GM18505 (cell line): ENCODE results near the gene UBN1.

Experiments
- ATAC-seq: cut with Tn5 transposase; IDR thresholded peaks from one replicate; pipeline ENCODE4 v1.9.1; 2021; ENCODE audit not compliant: unreplicated experiment
- POLR2A ChIP-seq: IDR thresholded peaks from 4 replicates; pipeline ENCODE4 v1.6.1; 2011; ENCODE audit warnings: borderline replicate concordance; ENCODE audit not compliant: insufficient read depth, insufficient read length; ENCODE audit errors: extremely low read depth

UBN1 gene

DNA sequence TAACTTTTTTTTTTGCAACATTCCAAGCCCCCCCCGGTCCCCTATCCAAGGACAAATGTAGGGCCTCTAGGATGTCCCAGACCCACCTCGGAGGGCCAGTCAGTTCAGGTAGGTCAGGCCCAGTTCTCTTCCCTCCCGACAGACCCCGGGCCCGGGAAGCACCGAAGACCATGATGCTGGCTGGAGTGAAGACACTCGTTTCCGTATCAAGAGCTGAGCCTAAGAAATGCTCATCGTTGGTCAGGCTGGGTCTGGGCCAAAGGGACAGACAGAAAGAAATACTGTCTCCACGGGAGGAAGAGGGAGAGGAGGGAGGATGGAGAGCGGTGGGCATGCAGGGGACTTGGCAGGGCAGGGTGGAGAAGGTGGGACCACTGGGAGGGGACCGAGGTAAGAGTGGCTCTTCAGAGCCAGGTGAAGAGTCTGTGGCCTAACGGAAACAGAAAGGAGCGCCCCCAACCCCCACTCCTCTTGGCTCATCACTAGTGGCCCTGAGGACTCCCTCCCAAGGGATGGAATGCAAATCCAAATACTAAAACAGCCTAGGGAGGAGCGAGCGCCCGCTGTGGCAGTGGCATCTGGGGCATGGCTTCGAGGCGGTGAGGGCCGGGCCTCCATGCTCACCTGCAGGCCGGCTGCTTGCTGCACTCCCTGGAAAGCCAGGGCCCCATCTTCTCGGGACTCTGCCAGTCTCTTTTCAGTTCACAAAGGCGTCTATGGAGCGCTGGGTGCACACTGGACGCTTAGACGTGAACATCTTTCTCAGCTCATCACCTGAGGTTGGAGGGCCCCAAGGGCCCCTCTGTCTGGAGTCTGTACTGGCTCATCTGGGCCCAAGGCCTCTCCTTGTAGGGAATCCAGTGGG lies 43.2 kb upstream of the UBN1 start:
- ATAC-seq, result no peak
- TF ChIP-seq POLR2A, result no peak

DNA sequence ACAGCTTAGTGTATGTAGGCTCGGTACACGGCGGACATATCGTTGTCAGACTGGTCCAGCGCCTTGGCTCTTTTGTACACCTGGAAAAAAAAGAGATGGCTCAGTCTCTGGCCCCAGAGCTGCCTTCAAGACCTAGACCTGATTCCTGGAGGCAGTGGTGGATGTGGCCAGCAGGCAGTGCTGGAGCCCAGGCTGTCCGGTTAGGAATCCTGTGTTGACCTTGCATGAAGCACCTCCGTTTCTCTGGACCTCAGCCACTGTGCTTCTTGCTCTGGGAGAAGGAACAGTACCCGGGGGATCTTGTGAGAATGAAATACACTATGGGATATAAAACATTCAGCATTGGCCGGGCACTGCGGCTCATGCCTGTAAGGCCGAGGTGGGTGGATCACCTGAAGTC lies 42.0 kb upstream of the UBN1 start:
- TF ChIP-seq POLR2A, result no peak
- no peak for ATAC-seq

DNA sequence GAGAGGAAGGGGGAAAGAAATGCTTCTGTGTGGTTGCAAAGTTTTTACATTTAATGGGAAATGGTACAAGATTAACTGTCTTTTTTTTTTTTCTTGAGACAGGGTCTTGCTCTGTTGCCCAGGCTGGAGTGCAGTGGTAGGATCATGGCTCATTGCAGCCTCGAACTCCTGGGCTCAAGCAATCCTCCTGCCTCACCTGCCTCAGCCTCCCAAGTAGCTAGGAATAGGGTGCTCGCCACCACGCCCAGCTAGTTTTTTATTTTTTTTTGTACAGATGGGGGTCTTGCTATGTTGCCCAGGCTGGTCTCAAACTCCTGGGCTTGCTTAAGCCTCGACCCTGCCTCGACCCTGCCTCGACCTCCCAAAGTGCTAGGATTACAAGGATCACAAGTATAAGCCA lies 41.0 kb upstream of the UBN1 start:
- no peak for TF ChIP-seq POLR2A
- ATAC-seq, result no peak

DNA sequence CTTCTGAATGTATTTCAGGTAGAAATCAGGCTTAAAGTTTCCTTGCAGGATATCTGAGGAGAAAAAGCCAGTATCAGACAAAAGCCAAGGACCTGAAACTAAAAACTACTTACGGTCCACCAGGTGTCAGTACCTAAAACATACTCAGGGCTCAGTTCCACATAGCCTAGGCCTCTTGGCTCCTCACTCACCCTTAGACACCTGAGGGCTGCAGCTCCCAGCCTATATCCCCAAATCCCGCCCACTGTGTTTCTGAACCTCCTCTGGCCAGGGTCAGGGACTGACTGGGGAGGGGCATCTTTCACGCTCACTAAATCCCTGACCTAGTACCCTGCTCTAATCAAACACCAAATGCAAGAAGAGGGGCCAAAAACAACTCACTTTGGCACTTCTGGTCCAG lies 36.0 kb upstream of the UBN1 start:
- no peak for TF ChIP-seq POLR2A
- no peak for ATAC-seq

DNA sequence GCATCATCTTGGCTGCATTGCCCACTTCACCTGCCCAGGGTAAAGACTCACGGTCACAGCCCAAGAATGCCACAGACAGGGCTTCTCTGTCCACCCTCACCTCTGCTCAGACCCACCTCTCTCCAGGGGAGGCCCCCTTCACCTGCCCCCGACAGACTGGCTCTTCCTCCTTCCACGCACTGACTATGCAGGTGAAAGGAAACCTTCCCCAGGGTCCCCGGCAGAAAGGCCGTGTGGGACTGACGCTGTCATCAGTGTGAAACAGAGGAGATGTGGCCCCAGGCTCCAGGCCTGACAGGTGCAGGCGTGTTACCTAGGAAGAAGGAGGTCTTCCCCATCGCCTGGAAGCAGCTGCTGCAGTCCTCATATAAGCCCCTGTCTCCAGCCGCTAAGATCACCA lies 35.5 kb upstream of the UBN1 start:
- TF ChIP-seq POLR2A, result no peak
- ATAC-seq, result no peak

DNA sequence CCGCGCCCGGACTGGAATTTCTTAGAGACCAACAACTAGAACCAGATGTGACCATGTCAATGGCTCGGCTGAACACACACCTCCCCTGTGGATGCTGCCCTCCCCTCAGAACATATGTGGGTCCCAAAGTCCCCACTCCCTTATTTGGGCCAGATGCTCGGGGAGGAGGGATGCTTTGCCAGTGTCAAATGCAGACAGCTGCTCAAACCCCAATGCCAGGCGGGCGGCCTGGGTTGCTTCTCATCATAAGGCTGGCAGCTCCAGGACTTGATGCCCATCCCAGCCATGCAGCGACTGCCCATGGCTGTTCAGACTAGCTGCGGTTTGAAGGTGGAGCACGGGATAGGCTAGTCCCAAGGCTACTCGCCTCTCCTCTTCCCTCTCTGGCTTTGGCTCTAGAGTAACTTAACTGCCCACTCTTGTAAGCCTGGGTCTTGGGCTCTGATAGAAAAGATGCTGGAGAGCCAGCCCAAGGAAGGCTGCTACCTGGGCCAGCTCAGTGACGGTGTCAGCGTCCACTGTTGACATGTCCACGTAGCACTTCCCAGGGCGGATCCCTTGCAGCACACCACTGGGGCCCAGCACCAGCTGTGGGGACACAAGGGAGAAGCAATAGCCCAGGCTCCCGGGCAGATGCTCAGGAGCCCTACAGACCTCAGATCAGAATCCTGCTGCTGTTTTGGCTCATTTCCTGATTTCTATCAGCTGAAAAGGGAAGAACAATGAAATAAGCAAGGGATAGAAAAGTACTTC lies 33.9 kb upstream of the UBN1 start:
- TF ChIP-seq POLR2A, result no peak

DNA sequence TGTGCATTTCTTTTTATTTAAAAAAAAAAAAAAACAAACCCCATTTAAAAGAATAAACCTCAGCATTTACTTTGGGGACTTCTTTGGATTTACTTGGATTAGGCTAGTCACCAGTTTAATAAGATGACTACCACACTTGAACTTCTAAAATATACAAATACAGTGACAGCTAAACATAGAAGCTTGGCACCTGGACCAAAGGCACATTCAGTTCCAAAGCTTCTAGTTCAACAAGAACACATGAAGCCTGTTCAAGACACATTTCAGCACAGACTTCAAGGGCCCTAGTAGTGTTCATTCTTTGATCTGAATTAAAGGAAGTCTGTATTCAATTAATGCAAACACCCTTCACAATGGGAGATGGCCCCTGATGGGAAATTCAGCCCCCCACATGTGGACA lies 33.2 kb upstream of the UBN1 start:
- ATAC-seq, result no peak
- no peak for TF ChIP-seq POLR2A

More for the DNA sequence above, 33.9 kb upstream of the UBN1 start:
- ATAC-seq, result no peak

DNA sequence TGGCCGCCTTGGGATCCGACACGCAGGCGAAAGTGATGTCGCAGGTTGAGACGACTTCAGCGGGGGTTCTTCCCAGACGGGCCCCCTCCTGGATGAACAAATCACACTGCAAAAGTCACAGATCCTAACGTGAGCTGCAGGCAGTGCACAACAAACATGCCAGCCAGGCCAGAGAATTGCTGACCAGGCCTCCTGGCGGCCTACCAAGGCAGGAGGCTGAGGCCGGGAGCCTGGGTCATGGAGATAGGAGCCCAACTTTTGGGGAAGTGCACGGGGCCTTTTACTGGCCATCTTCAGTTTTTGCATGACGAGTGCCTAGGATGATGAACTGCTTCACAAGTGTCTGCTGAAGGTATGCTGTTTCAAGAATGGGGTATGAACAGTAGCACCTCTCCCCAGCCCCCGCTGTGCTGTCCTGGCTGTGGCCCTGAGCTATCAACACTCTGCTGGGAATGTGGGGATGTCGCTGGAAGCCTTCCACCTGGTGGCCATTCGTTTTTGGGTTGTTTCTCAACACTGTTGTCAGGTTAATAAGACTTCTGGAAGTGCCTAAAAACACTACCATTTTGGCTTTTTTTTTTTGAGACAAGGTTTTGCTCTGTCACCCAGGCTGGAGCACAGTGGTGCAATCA lies 32.6 kb upstream of the UBN1 start:
- ATAC-seq, result no peak
- no peak for TF ChIP-seq POLR2A

DNA sequence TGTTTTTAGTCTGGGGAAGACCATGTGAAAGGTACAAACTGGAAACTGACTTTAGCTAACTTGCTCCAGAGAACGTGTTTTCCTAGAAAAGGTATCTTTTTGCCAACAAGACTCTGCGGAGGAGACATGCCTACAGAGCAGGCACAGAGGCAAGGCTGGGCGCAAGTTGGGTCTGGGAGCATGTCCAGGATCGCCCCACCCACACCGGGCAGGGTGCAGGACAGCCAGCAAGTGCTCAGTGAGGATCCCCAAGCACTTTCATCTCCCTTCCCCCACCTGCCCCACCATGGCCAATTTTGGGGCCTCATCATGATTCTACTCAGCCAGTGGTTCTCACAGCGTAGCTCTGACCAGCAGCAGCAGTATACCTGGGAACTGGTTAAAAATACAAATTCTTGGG lies 26.6 kb upstream of the UBN1 start:
- ATAC-seq, result no peak
- no peak for TF ChIP-seq POLR2A

DNA sequence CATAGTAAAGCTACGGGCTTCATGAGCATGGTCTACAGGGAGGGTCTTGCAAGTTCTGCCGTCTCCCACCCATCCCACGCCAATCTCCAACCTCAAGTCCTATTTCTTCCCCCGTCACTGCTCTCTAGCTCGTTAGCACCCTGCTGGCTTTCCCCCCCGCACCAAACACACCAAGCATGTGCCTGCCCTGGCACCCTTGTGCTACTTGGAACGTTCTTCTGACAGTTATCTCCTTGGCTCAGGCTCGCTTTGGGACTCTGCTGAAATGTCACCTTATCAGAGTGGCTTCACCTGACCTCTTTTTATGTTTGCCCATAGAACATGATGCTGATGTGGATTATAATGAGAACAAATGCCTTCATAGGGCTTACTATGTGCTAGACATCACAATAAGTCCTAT lies 22.1 kb upstream of the UBN1 start:
- no peak for TF ChIP-seq POLR2A
- no peak for ATAC-seq

DNA sequence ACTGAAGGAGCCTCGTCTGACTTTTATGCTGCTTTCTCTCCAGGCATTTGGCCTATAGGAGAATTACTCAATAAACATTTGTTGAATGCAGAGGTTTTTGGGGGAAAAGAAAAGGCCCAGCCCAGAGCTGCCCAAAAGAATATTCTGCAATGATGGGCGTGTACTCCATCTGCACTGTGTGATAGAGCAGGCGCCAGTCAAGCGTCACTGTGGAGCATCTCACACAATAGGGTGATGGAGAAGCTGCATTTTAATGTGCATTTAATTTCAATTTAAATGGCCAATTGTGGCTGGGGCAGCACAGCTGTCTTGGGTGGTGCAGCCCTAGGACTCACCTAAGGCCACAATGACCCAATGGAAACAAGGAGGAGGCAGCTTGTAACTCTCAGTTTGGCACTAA lies 20.8 kb upstream of the UBN1 start:
- no peak for TF ChIP-seq POLR2A
- no peak for ATAC-seq

DNA sequence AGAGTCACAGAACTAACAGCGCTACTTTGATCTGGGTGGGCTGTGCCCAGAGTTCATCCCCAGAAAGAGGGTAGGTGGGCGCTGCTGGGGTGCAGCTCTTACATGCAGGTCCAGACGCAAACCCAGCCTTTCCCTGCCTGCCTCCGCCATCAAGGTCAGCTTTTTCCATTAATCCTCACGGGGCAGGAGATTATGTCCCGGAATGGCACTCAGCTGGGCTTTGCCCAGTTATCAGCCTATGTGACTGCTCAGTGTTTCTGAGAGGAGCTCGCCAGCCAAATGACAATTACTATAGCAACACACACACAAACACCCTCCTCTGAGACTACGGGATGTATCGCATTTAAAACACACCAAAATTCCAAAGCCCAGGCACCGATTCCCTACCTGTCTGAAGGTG lies 20.3 kb upstream of the UBN1 start:
- no peak for TF ChIP-seq POLR2A
- ATAC-seq, result no peak

DNA sequence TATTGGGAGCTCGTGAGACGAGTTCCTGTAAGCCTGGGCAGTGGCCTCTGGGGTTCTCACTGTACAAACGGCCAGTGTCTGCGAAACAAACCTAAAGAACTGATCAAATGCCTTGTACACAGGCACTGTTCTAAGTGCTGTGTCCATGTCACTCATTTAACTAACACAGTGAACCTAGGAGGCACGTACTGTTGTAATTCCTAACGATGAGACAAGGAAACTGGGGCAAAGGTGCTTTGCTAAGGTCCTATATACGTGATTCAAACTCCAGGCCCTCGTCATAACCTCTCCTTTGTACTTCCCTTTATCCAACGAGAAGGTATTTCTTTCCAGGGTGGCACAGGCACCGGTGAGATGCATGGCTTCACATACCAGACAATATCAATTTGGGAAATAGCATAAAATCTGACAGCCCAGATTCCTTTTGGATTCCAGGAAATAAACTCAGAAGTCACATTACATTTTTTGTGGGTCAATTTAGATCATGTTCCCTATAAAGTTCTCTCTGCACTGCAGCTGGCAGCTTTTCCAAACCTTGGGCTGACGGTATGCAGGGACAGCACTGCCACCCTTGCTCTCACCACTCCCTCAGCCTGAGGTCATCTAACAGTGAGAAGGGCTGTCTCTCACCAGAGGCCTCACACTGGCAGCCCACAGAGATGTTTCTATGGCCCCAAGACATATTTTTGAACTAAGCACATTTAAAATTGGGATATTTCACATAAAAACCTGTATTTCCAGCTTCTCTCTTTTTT lies 18.5 kb upstream of the UBN1 start:
- ATAC-seq, result no peak
- TF ChIP-seq POLR2A, result no peak
